ENCODE measurements around the gene ING5. TPM values are rescaled to one million over a fixed set of nuclear protein-coding genes. Genes with fewer than 3 reads are reported as not detected.

ING5 gene
- total and polyA plus RNA-seq, 3 experiments from 2014 or later, result 19.5 to 48.4 (median 44.4) TPM

GRCh38 chr2:241767464-241768250 lies 65.8 kb downstream of the ING5 start:
- ChIA-PET CTCF (no interaction called here), POLR2A (no interaction called here)
- no peak overlapping the region for H3K27ac Mint-ChIP-seq
- peaks cover 0 to 3% of the 10 kb centered on the region in 2 donors for H3K27me3 Mint-ChIP-seq
- Histone ChIP-seq H3K4me3 (ENCODE audit: low read length) (no peak overlapping the region), H3K27ac (ENCODE audit: low read depth, low read length) (no peak overlapping the region), H3K27me3 (ENCODE audit: insufficient read depth, low read length, poor library complexity, severe bottlenecking) (no peaks in the 10 kb centered on the region), H3K9me3 (ENCODE audit: low read length) (no peaks in the 10 kb centered on the region), H3K4me1 (ENCODE audit: insufficient read depth, low read length) (peaks cover 26% of the 10 kb centered on the region), H3K36me3 (ENCODE audit: insufficient read depth, low read length) (no peaks in the 10 kb centered on the region)
- DNase-seq, result no peak
- no peaks in the 10 kb centered on the region for H3K9me3 Mint-ChIP-seq
- H3K4me3 Mint-ChIP-seq, result no peak overlapping the region
- peaks cover 0 to 2% (median 0%) of the 10 kb centered on the region in 3 donors for H3K36me3 Mint-ChIP-seq
- peaks cover 25 to 42% (median 28%) of the 10 kb centered on the region in 3 donors for H3K4me1 Mint-ChIP-seq

DNA sequence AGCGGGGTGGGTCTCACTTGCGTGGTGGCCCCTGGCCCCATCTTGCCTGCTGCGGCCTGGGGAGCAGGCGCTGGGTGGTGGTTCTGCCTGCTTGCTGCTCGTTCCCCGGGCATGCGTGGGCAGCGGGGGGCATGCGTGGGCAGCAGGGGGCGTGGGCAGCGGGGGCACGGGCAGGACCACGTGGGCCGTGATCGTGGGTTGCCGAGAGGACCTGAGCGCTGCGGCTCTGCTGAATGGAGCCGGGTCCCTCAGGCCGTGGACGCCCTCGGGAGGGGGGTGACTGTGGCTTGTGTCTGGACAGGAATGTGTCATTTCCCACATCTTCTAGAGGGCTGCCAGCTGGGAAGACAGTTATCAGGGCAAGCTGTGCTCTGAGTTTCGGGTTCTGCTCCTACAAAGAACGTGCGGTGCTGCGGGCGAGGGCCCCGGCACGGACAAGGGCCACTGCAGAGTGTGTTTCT lies 66.4 kb downstream of the ING5 start:
- Histone ChIP-seq H3K27me3 (ENCODE audit: insufficient read depth, low read length, poor library complexity, severe bottlenecking) (no peaks in the 10 kb centered on the region), H3K4me3 (ENCODE audit: low read length) (no peak overlapping the region), H3K9me3 (ENCODE audit: low read length) (no peaks in the 10 kb centered on the region), H3K27ac (ENCODE audit: low read depth, low read length) (no peak overlapping the region), H3K4me1 (ENCODE audit: insufficient read depth, low read length) (peaks cover 27% of the 10 kb centered on the region), H3K36me3 (ENCODE audit: insufficient read depth, low read length) (no peaks in the 10 kb centered on the region)
- Mint-ChIP-seq H3K27me3 (no peaks in the 10 kb centered on the region), H3K36me3 (peaks cover 0 to 2% (median 0%) of the 10 kb centered on the region in 3 donors), H3K4me1 (peaks cover 22 to 37% (median 23%) of the 10 kb centered on the region in 3 donors), H3K9me3 (no peaks in the 10 kb centered on the region), H3K4me3 (peak overlapping the region in 1 of 7 donors; percentile 32), H3K27ac (peak overlapping the region in 3 of 8 donors; percentile 6 to 42 (median 27))
- no peak for DNase-seq
- ChIA-PET CTCF (no interaction called here), POLR2A (no interaction called here)

DNA sequence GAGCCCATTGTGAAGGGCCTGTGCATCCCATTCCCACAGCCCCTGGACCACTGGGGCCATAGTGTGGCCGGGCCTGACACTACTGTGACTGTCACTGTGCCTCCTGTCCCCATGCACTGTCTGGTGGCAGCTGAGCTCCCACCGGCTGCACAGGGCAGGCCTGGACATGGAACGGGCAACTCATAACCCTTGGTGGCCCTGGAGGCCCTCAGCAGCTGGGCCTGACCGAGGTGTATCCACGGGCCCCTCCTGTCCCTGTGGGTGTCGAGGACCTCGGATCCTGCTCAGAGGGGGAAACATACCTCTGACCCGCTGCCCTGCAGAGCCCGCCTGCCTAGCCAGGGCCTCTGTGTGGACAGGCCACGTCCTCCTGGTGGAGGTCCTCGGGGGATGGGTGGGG lies 67.0 kb downstream of the ING5 start:
- no peak for DNase-seq
- Histone ChIP-seq H3K36me3 (ENCODE audit: insufficient read depth, low read length) (no peaks in the 10 kb centered on the region), H3K4me1 (ENCODE audit: insufficient read depth, low read length) (peaks cover 21% of the 10 kb centered on the region), H3K4me3 (ENCODE audit: low read length) (no peak overlapping the region), H3K9me3 (ENCODE audit: low read length) (no peaks in the 10 kb centered on the region), H3K27me3 (ENCODE audit: insufficient read depth, low read length, poor library complexity, severe bottlenecking) (no peaks in the 10 kb centered on the region), H3K27ac (ENCODE audit: low read depth, low read length) (no peak overlapping the region)
- ChIA-PET POLR2A (no interaction called here), CTCF (no interaction called here)
- H3K27ac Mint-ChIP-seq, result peak overlapping the region in 3 of 8 donors; percentile 6 to 42 (median 27)
- no peaks in the 10 kb centered on the region for H3K9me3 Mint-ChIP-seq
- peaks cover 17 to 32% (median 17%) of the 10 kb centered on the region in 3 donors for H3K4me1 Mint-ChIP-seq
- peaks cover 0 to 2% (median 0%) of the 10 kb centered on the region in 3 donors for H3K36me3 Mint-ChIP-seq
- no peak overlapping the region for H3K4me3 Mint-ChIP-seq
- no peaks in the 10 kb centered on the region for H3K27me3 Mint-ChIP-seq

DNA sequence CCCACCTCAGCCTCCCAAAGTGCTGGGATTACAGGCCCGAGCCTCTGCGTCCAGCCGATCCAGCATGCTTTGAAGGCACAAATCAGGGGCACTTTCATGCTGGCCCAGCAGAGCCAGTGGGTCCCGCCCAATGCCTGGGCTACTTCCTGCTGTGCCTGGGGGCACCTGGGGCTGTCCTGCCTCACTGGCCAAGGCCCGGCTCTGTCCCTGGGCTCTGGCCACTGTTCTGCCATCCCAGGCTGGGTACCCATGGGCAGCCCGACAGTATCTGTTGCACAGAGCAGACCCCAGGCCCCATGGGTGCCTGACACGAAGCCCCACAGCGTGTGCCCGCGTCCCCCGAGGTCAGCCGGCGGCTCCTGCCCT lies 68.0 kb downstream of the ING5 start:
- H3K4me1 ChIP-seq (ENCODE audit: insufficient read depth, low read length), result peaks cover 12% of the 10 kb centered on the region
- H3K4me3 ChIP-seq (ENCODE audit: low read length), result no peak overlapping the region
- CTCF ChIA-PET, result no interaction called here
- no peaks in the 10 kb centered on the region for H3K36me3 ChIP-seq (ENCODE audit: insufficient read depth, low read length)
- Mint-ChIP-seq H3K36me3 (peaks cover 0 to 2% (median 0%) of the 10 kb centered on the region in 3 donors), H3K4me3 (no peak overlapping the region), H3K27ac (no peak overlapping the region), H3K4me1 (peaks cover 11 to 22% (median 12%) of the 10 kb centered on the region in 3 donors), H3K27me3 (no peaks in the 10 kb centered on the region), H3K9me3 (no peaks in the 10 kb centered on the region)
- POLR2A ChIA-PET, result no interaction called here
- H3K27me3 ChIP-seq (ENCODE audit: insufficient read depth, low read length, poor library complexity, severe bottlenecking), result no peaks in the 10 kb centered on the region
- H3K9me3 ChIP-seq (ENCODE audit: low read length), result no peaks in the 10 kb centered on the region
- H3K27ac ChIP-seq (ENCODE audit: low read depth, low read length), result no peak overlapping the region
- no peak for DNase-seq

DNA sequence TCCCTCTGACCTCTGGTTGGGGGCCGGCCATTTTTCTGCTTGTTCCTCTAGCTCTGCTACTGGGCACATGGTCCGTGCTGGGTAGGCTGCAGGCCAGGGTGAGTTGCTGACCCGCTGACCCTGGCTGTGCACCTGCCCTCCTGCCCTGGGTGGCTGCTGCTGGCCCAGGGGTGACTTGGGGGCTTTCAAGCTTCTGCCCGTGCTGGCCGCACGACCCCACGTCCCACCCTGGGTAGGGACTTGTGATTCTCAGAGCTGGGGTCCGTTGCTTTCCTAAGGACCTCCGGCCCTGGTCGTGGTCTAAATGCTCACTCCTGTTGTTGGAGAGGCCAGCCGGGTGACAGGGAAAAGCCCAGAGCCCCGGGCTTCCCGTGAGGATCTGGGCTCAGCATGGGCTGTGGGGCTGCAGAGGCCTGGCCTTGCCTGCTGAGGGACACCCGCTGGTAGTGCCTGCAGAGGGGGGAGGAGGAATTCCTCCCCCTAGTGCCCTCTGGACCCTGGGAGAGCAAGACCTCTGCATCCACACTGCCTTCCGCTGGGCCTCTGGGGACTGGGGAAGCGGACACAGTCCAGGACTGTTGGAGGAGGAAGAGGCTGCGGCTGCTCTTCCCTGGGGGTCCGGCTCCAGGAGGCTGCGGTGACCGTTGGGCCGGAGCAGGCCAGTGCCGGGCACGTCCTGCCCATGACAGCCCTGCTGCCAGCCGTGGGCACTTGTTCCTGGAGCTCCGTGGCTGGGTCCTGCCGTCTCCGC lies 68.5 kb downstream of the ING5 start:
- H3K4me3 Mint-ChIP-seq, result no peak overlapping the region
- no peak overlapping the region for H3K27ac Mint-ChIP-seq
- DNase-seq, result no peak
- no peaks in the 10 kb centered on the region for H3K9me3 ChIP-seq (ENCODE audit: low read length)
- H3K27ac ChIP-seq (ENCODE audit: low read depth, low read length), result no peak overlapping the region
- no peaks in the 10 kb centered on the region for H3K36me3 ChIP-seq (ENCODE audit: insufficient read depth, low read length)
- peaks cover 11 to 21% (median 12%) of the 10 kb centered on the region in 3 donors for H3K4me1 Mint-ChIP-seq
- peaks cover 11% of the 10 kb centered on the region for H3K4me1 ChIP-seq (ENCODE audit: insufficient read depth, low read length)
- ChIA-PET POLR2A (no interaction called here), CTCF (no interaction called here)
- H3K36me3 Mint-ChIP-seq, result peaks cover 0 to 2% (median 0%) of the 10 kb centered on the region in 3 donors
- no peak overlapping the region for H3K4me3 ChIP-seq (ENCODE audit: low read length)
- H3K27me3 ChIP-seq (ENCODE audit: insufficient read depth, low read length, poor library complexity, severe bottlenecking), result no peaks in the 10 kb centered on the region
- H3K27me3 Mint-ChIP-seq, result no peaks in the 10 kb centered on the region
- no peaks in the 10 kb centered on the region for H3K9me3 Mint-ChIP-seq

GRCh38 chr2:241770936-241771285 lies 69.1 kb downstream of the ING5 start:
- H3K9me3 ChIP-seq (ENCODE audit: low read length), result no peaks in the 10 kb centered on the region
- peaks cover 11 to 21% (median 12%) of the 10 kb centered on the region in 3 donors for H3K4me1 Mint-ChIP-seq
- POLR2A ChIA-PET, result no interaction called here
- CTCF ChIA-PET, result interaction anchor here (1.5 kb wide), 1 partner anchor 108 kb away, joined by 4 read pairs; no protein-coding TSS in a partner anchor
- no peaks in the 10 kb centered on the region for H3K36me3 ChIP-seq (ENCODE audit: insufficient read depth, low read length)
- no peaks in the 10 kb centered on the region for H3K9me3 Mint-ChIP-seq
- peaks cover 11% of the 10 kb centered on the region for H3K4me1 ChIP-seq (ENCODE audit: insufficient read depth, low read length)
- no peak overlapping the region for H3K4me3 ChIP-seq (ENCODE audit: low read length)
- peaks cover 0 to 2% (median 0%) of the 10 kb centered on the region in 3 donors for H3K36me3 Mint-ChIP-seq
- H3K27me3 Mint-ChIP-seq, result no peaks in the 10 kb centered on the region
- H3K27me3 ChIP-seq (ENCODE audit: insufficient read depth, low read length, poor library complexity, severe bottlenecking), result no peaks in the 10 kb centered on the region
- H3K27ac ChIP-seq (ENCODE audit: low read depth, low read length), result no peak overlapping the region
- DNase-seq, result no peak
- H3K27ac Mint-ChIP-seq, result peak overlapping the region in 1 of 8 donors; percentile 94
- H3K4me3 Mint-ChIP-seq, result peak overlapping the region in 1 of 7 donors; percentile 20

DNA sequence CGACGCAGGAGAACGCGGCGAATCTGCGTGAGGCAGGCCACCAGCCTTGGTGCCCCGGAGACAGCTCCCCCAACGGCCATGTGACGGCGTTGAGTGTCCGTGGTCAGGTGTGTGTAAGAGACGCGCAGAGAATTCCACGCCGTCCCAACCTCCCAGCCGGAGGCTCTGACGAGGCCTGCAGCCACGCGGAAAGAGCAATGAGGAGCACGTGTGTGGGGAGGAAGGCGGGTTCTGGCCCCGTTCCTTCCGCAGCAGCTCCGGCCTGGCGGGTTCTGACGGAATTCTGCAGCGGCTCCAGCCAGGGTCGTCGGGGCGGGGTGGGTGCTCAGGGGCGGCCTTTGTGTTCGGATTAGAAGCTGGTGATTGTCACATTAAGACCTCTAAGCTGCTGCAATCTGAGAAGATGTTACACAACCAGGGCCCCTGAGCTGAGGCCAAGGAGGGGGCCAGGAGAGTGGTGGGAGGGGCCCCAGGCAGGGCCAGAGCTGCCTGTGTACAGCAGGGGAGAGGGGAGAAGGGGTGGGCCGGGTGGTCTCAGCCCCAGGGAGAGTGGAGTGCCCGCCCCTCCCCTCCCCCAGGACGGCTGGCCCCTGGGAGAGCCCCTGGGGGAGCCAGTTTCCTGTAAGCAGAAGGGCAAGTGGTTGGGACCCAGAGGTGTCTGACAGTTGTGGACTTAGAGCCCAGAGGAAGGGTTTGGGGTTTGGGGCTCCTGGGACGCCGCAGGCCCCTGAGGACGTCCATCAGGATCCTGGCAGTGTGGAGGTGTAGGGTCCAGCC lies 69.6 kb downstream of the ING5 start:
- H3K9me3 ChIP-seq (ENCODE audit: low read length), result no peaks in the 10 kb centered on the region
- Mint-ChIP-seq H3K4me3 (peak overlapping the region in 6 of 7 donors; percentile 18 to 90 (median 43)), H3K27ac (peak overlapping the region in 7 of 8 donors; percentile 4 to 94 (median 37)), H3K27me3 (no peaks in the 10 kb centered on the region), H3K36me3 (peaks cover 0 to 2% (median 0%) of the 10 kb centered on the region in 3 donors), H3K4me1 (peaks cover 11 to 21% (median 12%) of the 10 kb centered on the region in 3 donors), H3K9me3 (no peaks in the 10 kb centered on the region)
- H3K4me1 ChIP-seq (ENCODE audit: insufficient read depth, low read length), result peaks cover 11% of the 10 kb centered on the region
- DNase-seq, result peak in 1 of 5 donors; percentile 48
- CTCF ChIA-PET, result interaction anchor here (1.5 kb wide), 1 partner anchor 107 kb away, joined by 4 read pairs; no protein-coding TSS in a partner anchor
- H3K4me3 ChIP-seq (ENCODE audit: low read length), result no peak overlapping the region
- no peak overlapping the region for H3K27ac ChIP-seq (ENCODE audit: low read depth, low read length)
- no peaks in the 10 kb centered on the region for H3K27me3 ChIP-seq (ENCODE audit: insufficient read depth, low read length, poor library complexity, severe bottlenecking)
- no peaks in the 10 kb centered on the region for H3K36me3 ChIP-seq (ENCODE audit: insufficient read depth, low read length)
- POLR2A ChIA-PET, result no interaction called here
